ENCODE results near the gene FUT2. TPM values are rescaled to one million over a fixed set of nuclear protein-coding genes. Genes with fewer than 3 reads are reported as not detected.

The FUT2 gene
- polyA plus RNA-seq, 10 donors: 0.39 to 1.2 (median 0.83) TPM

DNA sequence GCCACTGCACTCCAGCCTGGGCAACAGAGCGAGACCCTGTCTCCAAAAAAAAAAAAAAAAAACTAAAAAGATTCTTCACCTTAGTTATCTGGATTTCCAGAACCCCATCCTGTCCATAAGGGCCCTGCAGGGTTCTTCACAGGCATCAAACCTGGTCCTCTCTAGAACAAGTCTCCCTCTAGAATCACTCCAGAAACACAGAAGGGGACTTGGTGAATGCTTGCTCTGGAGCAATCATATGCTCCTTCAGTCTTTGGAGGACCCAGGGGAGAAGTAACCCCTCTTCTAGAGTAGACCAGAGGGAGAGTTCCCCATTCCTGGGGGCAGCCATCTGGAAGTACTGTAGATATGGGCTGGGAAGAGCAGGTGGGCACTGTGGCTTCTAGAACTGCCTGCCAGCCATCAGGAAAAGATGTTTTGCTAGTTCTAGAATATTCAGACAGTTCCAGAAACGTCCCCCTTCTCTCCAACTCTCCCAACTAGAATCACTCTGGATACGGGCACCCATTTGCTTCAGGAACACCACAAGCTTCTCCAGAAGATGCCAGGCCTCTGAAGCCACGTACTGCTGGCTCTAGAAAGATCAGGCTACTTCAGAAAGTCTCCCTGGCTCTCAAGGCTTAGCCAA, 53.9 kb downstream of the FUT2 start:
- DNase-seq: no peak

DNA sequence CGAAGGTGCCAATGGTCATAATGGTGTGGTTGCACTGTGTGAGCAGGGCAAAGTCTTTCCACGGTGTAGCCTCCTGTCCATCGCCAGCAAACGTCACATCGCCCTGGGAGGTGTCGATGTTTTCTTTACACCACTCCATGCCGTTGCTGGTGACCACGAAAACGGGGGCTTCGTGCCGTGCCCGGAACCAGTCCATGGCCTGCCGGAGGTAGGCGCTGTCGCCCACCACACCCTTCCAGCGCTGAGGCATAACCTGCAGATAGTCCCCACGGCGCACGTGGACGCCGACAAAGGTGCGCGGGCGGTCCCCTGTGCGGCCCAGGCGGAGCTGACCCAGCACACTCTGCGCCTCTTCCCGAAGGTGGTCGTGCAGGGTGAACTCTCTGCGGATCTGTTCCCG, 54.6 kb downstream of the FUT2 start:
- no peak for DNase-seq

DNA sequence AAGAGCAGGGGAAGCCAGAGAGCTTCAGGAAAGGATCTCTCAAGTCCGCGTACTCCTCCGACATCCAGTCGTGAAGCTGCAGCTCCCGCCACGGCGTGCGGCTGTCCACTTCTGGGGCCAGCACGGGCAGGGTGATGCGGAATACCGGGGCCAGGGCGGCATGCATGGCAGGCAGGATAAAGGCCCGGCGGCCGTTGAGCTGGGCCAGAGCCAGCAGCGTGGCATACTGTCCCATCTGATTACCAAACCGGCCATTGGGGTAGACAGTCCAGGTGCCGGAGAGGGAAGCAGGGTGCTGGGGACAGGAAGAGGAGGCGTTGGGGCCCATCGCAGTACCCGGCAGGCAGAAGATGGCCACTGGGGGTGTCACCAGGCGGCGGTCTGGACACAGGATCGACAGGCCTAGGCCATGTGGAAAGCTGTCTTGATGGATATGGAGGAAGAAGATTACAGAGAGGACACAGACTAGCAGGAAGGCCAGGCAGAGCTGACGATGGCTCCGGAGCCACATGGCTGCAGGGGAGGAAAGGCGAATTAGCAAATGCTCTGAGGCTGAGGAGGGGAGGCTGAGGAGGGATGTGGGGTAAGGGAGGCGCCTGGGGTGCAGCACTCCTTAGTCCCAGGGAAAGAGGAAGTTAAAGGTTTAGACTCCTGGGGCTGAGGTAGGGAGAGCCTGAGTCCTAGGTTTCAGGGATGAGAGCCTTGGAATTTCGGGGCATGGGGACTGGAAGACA, 55.2 kb downstream of the FUT2 start:
- no peak for DNase-seq

- no peak for DNase-seq
These were observed 56.2 kb downstream of the FUT2 start for GRCh38 chr19:48751845-48752495.

GRCh38 chr19:48752496-48753365, 57.0 kb downstream of the FUT2 start, which contains the start of gene FUT1:
FUT1 (minus strand) TSS chr19:48752641; CDS start chr19:48751281, 1,360 bp downstream.
- peak in 1 of 3 donors; percentile 63 for DNase-seq

DNA sequence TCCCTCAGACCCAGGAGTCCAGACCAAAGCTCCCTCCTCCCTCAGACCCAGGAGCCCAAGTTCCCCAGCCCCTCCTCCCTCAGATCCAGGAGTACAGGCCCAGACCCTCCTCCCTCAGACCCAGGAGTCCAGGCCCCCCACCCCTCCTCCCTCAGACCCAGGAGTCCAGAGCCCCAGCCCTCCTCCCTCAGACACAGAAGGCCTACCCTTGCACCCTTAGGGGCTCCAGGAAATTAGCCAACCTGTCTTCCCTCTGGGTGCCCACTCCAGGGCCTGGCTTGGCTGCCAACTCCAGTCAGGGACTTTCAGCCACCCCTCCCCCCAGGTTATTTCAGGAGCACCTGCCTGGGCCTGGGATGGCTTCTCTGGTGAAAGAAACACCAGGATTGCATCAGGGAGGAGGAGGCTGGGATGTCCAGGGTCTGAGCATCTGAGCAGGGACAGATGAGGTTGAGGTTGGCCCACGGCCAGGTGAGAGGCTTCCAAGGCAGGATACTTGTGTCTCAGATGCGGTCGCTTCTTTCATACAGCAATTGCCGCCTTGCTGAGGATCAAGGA, 59.4 kb downstream of the FUT2 start, which contains the start of gene FGF21:
FGF21 (plus strand) TSS at position 441 of the 558 bp plus-strand sequence. CDS start 713 bp downstream, outside the sequence.
- no peak for DNase-seq

Other genes starting within 250 kb of the FUT2 start
- gene GRWD1, start 250.0 kb upstream of the FUT2 start, polyA plus RNA-seq (ENCODE audit: insufficient read length in 10 of 10): 10 to 100 TPM; 14.9 to 27.8 (median 22.3) TPM
- 1 to 10 TPM in 2 of 10 donors, under 1 TPM in 8; 0.59 to 1.1 (median 0.72) TPM for gene KCNJ14, start 240.4 kb upstream of the FUT2 start, polyA plus RNA-seq (ENCODE audit: insufficient read length in 10 of 10)
- 10 to 100 TPM; 34.8 to 52.0 (median 40.0) TPM for gene CYTH2, start 226.6 kb upstream of the FUT2 start, polyA plus RNA-seq (ENCODE audit: insufficient read length in 10 of 10)
- under 1 TPM in 7 of 10 donors, not detected in 3; 0.04 to 0.70 (median 0.28) TPM for gene LMTK3, start 184.1 kb upstream of the FUT2 start, polyA plus RNA-seq (ENCODE audit: insufficient read length in 10 of 10)
- 1 to 10 TPM in 2 of 10 donors, under 1 TPM in 4, not detected in 4; 0.21 to 3.5 (median 0.40) TPM for gene SULT2B1, start 143.8 kb upstream of the FUT2 start, polyA plus RNA-seq (ENCODE audit: insufficient read length in 10 of 10)
- not detected for gene SPACA4, start 89.2 kb upstream of the FUT2 start, polyA plus RNA-seq (ENCODE audit: insufficient read length in 10 of 10)
- 1 to 10 TPM in 1 of 10 donors, under 1 TPM in 4, not detected in 5; 0.16 to 1.8 (median 0.24) TPM for gene FAM83E, start 80.9 kb upstream of the FUT2 start, polyA plus RNA-seq (ENCODE audit: insufficient read length in 10 of 10)
- 1,000 to 10,000 TPM; 1,102 to 2,024 (median 1,616) TPM for gene RPL18, start 76.8 kb upstream of the FUT2 start, polyA plus RNA-seq (ENCODE audit: insufficient read length in 10 of 10)
- gene SPHK2, start 76.5 kb upstream of the FUT2 start, polyA plus RNA-seq (ENCODE audit: insufficient read length in 10 of 10): 1 to 10 TPM; 5.3 to 8.5 (median 7.4) TPM
- 1 to 10 TPM; 3.9 to 9.7 (median 6.0) TPM for gene DBP, start 58.6 kb upstream of the FUT2 start, polyA plus RNA-seq (ENCODE audit: insufficient read length in 10 of 10)
- gene CA11, start 49.8 kb upstream of the FUT2 start, polyA plus RNA-seq (ENCODE audit: insufficient read length in 10 of 10): 10 to 100 TPM in 3 of 10 donors, 1 to 10 TPM in 7; 4.5 to 15.7 (median 9.0) TPM
- 1 to 10 TPM in 8 of 10 donors, under 1 TPM in 2; 0.67 to 9.6 (median 2.3) TPM for gene NTN5, start 23.0 kb upstream of the FUT2 start, polyA plus RNA-seq (ENCODE audit: insufficient read length in 10 of 10)
- 100 to 1,000 TPM in 6 of 10 donors, 10 to 100 TPM in 4; 47.0 to 137 (median 107) TPM for gene MAMSTR, start 23.8 kb downstream of the FUT2 start, polyA plus RNA-seq (ENCODE audit: insufficient read length in 10 of 10)
- gene RASIP1, start 44.6 kb downstream of the FUT2 start, polyA plus RNA-seq (ENCODE audit: insufficient read length in 10 of 10): 10 to 100 TPM; 18.7 to 28.8 (median 21.7) TPM
- 1 to 10 TPM in 4 of 10 donors, under 1 TPM in 6; 0.23 to 2.2 (median 0.94) TPM for gene IZUMO1, start 50.9 kb downstream of the FUT2 start, polyA plus RNA-seq (ENCODE audit: insufficient read length in 10 of 10)
- gene FUT1, start 56.7 kb downstream of the FUT2 start, polyA plus RNA-seq (ENCODE audit: insufficient read length in 10 of 10): 1 to 10 TPM in 7 of 10 donors, under 1 TPM in 3; 0.62 to 1.9 (median 1.2) TPM
- not detected for gene FGF21, start 59.6 kb downstream of the FUT2 start, polyA plus RNA-seq (ENCODE audit: insufficient read length in 10 of 10)
- 10 to 100 TPM; 19.6 to 24.3 (median 22.4) TPM for gene BCAT2, start 115.1 kb downstream of the FUT2 start, polyA plus RNA-seq (ENCODE audit: insufficient read length in 10 of 10)
- gene HSD17B14, start 140.5 kb downstream of the FUT2 start, polyA plus RNA-seq (ENCODE audit: insufficient read length in 10 of 10): 1 to 10 TPM; 2.6 to 4.5 (median 3.2) TPM
- gene PLEKHA4, start 172.6 kb downstream of the FUT2 start, polyA plus RNA-seq (ENCODE audit: insufficient read length in 10 of 10): 10 to 100 TPM; 23.6 to 43.5 (median 33.1) TPM
- gene PPP1R15A, start 176.4 kb downstream of the FUT2 start, polyA plus RNA-seq (ENCODE audit: insufficient read length in 10 of 10): 10 to 100 TPM; 44.3 to 79.0 (median 62.4) TPM
- under 1 TPM in 5 of 10 donors, not detected in 5; 0.16 to 0.54 (median 0.30) TPM for gene TULP2, start 202.8 kb downstream of the FUT2 start, polyA plus RNA-seq (ENCODE audit: insufficient read length in 10 of 10)
- gene NUCB1, start 204.3 kb downstream of the FUT2 start, polyA plus RNA-seq (ENCODE audit: insufficient read length in 10 of 10): 100 to 1,000 TPM; 118 to 190 (median 146) TPM
- gene DHDH, start 237.7 kb downstream of the FUT2 start, polyA plus RNA-seq (ENCODE audit: insufficient read length in 10 of 10): under 1 TPM in 9 of 10 donors, not detected in 1; 0.15 to 0.80 (median 0.39) TPM

Measured in muscle of back (tissue), 11 donors.